GM20431 (cell line): ENCODE measurements around the gene RPL22.

Experiments used
- in situ Hi-C: fragments of 300-500 bp; cut with MseI, MboI; formaldehyde crosslinking; loops from one replicate; pipeline ENCODE4 v1.15.0; 2020; ENCODE audit warnings: low sequenced_read_pairs; ENCODE audit not compliant: unreplicated experiment

RPL22 gene

DNA sequence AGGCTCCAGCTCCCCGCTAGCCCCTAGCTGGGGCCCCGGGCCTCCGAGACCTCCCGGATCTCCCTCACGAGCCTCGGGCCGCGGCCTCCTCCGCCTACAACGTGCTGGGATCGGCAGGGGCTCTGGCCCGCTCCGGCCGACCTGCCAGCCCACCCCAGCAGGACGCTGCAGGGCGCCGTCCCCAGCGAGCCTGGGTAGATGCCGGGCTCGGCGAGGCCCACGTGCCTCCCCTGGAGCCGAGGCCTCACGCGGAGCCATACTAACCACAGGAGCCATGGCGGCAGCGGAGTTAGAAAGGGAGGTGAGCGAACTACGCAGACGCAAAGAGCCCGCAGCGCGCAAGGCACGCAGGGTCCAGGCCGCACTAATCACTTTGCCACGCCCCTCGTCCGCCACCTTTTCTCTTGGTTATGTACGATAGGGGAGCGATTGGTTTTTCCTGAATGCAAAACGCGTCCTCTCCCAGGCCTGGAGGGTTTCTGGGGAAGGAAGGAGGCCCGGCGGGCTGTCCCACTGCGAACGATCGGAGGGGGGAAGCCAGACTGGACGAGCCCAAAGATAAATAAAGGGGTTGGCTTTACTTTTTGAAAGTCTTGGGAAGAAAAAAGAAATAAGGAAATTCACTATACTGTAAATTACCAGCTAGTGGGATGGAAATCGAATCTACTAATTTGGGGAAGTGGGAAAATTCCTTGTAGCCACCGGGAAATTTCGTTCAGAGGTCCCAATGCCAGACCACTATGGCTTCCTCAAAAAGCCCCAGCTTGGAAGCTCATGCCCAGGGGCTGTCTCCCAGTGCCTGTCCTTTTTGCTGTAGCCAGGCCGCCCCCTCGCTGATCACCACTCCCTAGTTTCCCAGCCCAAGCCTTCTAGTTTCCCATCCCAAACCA is at the start of gene RPL22:
Gene RPL22, minus strand, starts transcription at position 298 of the 890 bp plus-strand sequence. Its CDS starts 22 bp downstream, at position 276.
- in situ Hi-C loops, result no loop called here

GRCh38 chr1:6248161-6248776 is 48.9 kb upstream of the RPL22 start:
- in situ Hi-C loops, result no loop called here

DNA sequence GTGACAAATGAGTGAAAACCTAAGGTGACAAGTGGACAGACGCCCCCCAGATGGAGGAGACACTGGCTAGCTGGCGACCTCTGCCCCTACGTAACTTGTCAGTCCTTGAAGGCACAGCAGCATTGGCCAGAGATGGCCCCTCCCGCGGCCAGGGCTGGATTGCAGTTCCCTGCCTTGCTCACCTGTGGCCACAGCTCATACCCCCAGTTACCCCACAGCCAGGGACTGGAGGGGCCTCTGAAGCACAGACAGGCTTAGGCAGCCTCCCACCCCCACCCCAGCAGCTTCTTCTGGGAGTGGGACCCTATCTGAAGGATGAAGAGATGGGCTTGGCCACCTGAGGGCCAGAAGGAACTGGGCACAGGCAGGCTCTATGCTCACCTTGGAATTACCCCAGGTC is 48.3 kb upstream of the RPL22 start:
- in situ Hi-C loops, result no loop called here

DNA sequence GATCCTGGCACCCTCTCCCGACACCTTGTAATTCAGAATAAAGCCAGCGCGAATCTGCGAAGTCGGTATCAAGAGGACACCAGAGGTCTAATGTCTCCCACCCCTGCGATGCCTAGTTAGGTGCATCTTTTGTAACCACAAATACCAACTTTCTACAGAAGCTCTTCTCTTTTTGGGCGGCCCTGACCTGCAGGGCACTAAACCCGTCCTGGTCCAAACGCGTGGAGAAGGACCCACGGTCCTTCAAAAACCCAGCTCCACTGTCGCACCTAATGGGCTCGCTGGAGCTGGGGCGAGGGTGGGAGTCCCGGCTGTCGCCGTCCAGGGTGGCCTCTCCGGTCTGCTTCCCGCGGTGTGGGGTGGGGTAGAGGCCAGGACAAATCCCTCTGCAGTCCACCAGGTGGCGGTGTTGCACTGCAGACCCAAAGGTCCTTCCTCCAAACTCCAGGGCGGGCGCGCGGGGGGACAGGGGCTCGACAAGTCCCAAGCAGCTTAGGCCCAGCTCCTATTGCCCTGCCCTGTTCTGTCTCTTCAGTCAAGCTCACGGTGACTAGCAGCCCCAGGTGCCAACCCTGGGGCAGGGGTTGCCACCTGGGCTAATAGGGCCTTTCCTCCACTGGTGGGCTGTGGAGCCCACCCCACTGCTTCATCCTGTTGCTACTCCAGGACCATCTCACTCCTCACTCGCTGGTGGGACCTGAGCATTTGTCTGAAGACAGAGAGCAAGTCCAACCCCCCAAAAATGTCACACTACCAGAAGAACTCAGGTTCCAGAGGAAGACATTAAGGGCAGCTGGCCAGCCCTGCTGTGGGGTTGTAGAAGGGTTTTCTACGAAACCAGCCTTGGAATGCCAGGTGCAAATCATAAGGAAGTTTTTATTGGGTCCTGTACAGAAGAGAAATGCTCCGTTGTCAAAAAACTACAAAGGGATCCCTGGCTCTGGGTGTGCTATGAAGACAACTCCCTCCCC is 47.4 kb upstream of the RPL22 start:
- in situ Hi-C loops, result no loop called here

DNA sequence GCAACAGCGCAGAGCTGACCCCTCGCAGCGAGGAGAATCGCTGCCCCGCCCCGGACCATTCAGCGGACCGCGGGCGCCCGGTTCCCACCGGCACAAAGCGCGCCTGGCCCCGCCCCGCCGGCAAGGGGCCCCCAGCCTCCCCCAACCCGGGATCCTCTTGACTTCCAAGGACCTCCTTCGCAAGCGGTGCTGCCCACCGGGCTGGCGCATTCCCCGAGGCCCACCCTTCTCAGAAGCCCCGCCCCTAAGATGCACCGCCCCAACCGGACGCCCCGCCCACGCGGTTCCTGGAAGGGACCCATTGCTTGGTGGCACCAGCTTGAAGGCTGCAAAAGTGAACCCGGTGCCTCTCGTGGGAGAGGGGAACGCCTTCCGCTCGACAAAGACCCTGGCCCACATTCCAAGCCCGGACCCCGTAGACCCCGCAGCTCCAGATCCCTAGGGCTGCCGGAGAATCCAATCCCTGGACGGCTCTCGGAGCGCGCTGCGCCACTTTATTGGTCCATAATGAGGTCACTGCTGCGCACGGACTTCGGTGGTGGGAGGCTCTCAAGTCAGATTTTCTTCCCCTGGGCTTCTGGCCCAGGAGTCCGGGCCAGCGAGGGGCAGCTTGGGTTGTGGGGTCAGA is 46.6 kb upstream of the RPL22 start:
- in situ Hi-C loops, result no loop called here

GRCh38 chr1:6245086-6245868 is 45.9 kb upstream of the RPL22 start:
- in situ Hi-C loops, result no loop called here

- in situ Hi-C loops, result no loop called here
Observed at GRCh38 chr1:6244401-6245049, 45.1 kb upstream of the RPL22 start.

- in situ Hi-C loops, result no loop called here
Observed at GRCh38 chr1:6243993-6244392, 44.6 kb upstream of the RPL22 start, which contains the start of gene HES3. HES3 (plus strand) TSS chr1:6244179; CDS start chr1:6244366, 187 bp downstream.

GRCh38 chr1:6243053-6243834 is 43.8 kb upstream of the RPL22 start:
- in situ Hi-C loops, result no loop called here

DNA sequence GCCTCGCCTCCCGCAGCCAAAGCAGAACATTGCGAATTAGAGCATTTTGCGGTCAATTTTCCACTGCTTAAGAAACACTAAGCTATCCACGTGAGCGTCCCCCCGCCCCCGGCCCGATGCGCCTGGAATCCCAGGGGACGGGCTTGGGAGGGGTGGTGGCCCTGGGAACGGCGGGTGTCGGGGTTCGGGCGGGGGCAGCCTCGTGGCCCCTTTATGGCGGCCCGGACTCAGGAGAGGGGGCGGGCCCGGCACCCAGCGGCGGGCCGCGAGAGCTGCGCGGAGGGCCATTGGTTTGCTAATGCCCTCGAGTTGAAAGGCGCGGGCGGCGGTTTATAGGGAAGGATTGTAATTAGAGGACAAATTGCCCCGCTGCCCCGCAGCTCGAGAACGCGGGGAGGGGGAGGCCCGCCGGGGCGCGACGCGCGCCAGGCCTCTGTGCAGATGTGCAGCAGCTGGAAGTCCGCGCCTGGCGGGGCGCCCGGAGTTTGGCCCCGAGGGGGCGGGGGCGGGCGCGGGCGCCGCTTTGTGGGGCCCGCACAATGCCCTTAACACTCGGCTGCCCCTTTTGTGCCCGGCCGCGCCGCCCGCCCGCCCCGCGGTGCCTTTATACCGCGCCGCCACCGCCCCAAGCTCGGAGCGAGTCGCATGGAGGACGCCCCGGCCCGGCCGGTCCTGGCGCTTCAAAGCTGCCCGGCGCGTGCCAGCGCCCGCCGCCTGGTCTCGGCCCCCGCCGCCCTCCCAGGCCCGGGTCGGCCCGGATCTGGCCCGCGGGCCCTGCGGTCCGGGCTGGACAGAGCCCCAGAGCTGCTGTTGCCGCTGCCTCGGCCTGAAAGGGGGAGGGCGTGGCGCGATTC is 42.7 kb upstream of the RPL22 start:
- in situ Hi-C loops, result no loop called here

DNA sequence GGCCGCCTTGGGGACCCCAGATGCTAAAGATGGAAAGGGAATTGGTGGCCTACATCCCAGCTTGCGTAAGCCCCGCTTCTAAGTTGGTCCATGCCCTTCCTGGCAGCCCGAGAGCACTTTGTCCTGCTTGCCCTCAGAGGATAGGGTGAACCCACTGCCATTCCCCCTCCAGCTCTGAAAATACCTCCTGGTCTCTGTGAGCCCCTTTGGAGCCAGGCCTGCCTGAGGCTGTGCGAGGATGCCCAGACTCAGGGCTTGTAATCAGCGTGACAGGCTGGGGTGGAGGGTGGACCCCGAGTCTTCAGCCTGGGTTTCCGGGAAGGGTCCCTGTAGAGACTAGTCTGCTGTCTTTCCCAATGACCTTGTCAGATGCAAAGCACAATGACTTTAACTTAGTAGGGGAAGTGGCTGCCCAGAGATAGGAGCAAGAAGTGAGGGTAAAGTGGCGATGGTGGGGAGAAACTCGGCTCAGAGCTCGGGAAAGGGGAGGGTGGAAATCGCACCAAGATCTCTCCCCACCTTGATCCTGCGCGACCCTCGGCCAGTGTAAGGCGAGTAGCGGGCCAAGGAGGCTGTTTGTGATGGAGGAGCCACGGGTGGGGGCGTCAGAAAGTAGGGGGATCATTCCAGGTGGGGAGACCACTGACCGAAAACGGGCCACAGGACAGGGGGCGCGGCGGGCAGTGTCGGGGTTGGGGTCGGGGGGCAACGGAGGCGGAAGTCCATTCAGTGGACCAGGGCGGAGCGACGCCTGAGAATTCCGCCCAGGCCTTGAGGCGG is 41.9 kb upstream of the RPL22 start:
- in situ Hi-C loops, result no loop called here

- in situ Hi-C loops, result no loop called here
Observed at GRCh38 chr1:6239950-6240768, 40.8 kb upstream of the RPL22 start.

DNA sequence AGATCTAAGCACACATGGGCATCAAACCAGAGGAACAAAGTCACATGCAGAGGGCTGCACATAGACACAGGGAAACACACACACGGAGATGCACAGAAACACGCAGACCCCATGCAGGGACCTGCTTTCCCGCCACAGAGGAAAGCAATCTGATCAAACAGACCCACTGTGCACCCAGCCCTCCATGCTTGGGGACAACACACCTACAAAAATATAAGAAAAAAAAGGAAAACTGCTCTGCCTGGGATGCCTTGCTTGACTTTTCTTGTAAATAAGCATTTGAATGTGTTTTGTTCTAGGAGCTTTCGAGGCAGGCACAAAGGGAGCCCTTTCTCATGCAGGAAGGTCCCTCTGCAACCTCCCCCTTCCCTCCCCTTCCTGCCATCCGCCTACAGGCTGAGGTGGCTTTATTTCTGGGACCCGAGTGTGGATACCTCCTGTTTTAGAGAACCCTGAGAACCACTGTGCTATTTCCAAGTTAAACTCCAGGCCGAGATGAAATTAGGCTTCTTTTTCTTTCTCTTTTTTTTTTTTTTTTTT is 39.9 kb upstream of the RPL22 start:
- in situ Hi-C loops, result no loop called here

- in situ Hi-C loops, result no loop called here
Observed at GRCh38 chr1:6237093-6237492, 37.7 kb upstream of the RPL22 start.

DNA sequence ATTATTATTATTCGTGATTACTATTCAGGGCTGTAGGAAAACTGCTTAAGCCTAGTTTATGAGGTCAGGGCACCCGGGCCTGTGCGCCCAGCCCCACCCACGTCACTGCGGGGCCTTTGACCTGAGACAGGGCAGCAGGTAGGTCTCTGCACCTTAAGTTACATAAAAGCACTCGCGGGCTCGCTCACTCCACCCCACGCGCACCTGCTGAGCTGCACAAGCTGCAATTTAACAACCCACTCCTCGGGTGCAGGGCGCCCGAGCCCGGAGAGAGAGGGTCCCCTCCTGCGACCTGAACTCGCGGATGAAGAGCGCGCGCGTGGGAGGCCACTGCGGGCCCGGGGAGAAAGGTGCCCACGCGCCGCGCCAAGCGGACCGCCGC is 35.9 kb upstream of the RPL22 start:
- in situ Hi-C loops, result no loop called here
